Diencephalon (tissue), 1 donor: ENCODE data around the gene DFFA. TPM values are rescaled to one million over a fixed set of nuclear protein-coding genes. Genes with fewer than 3 reads are reported as not detected.

ENCODE experiments used
- total RNA-seq: library from RNA; depleted of rRNA; stranded (reverse); fragments of >200 nt; gene quantifications from one replicate; pipeline ENCODE4 v1.2.3, GENCODE V29; 2014

DFFA gene
- total RNA-seq, result 31.8 TPM

GRCh38 chr1:10472220-10473144 is at the start of gene DFFA:
Gene DFFA, minus strand, starts transcription at chr1:10472529. Its CDS starts 71 bp downstream, at chr1:10472458.

GRCh38 chr1:10474613-10475507 is 2.5 kb upstream of the DFFA start, which contains the start of gene PEX14:
Gene PEX14, plus strand, starts transcription at chr1:10474950. Its CDS starts 17 bp downstream, at chr1:10474967.

DNA sequence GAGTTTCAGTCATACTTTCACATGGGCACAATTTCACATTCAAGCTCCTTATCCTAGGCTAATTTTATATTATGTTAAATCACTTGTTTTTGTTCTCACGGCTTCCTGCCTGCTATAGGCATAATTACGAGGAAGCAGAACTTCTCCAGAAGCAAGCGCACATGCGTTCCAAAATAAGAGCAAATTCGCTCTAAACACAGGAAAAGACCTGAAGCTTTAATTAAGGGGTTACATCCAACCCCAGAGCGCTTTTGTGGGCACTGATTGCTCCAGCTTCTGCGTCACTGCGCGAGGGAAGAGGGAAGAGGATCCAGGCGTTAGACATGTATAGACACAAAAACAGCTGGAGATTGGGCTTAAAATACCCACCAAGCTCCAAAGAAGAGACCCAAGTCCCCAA is 22.6 kb downstream of the DFFA start, which contains the start of gene CORT:
Gene CORT, plus strand, starts transcription at position 281 of the 400 bp plus-strand sequence. CDS start 193 bp downstream, outside the sequence.

GRCh38 chr1:10430216-10431069 is 41.9 kb downstream of the DFFA start, which contains the start of gene CENPS:
Gene CENPS, plus strand, starts transcription at chr1:10430433. Its CDS starts 85 bp downstream, at chr1:10430518.

Other genes with a start within 250 kb of the DFFA start
- 124 TPM for gene PGD, start 73.5 kb downstream of the DFFA start, total RNA-seq
- gene CENPS, start 42.1 kb downstream of the DFFA start, total RNA-seq, result 13.1 TPM
- gene CORT, start 22.5 kb downstream of the DFFA start, total RNA-seq, result 6.7 TPM
- 9.7 TPM for gene PEX14, start 2.4 kb upstream of the DFFA start, total RNA-seq